Panc1 (cell line): ENCODE data around the gene AFM. TPM values are rescaled to one million over a fixed set of nuclear protein-coding genes. Genes with fewer than 3 reads are reported as not detected.

Experiments used
- ATAC-seq: fragments of 200-7000 bp; cut with Tn5 transposase; 2 replicates; pipeline ENCODE4 v1.9.1; 2020; ENCODE audit warnings: mild to moderate bottlenecking, moderate library complexity
- BruUV-seq: library from RNA; stranded (reverse); fragments of 400-500 nt; replicated peaks from 2 replicates; lab custom pipeline; 2021; lab: Mats Ljungman, UMichigan
- CTCF ChIA-PET: fragments of 300-600 bp; sonication (Branson Sonifier 250); formaldehyde crosslinking; loops from one replicate; lab custom pipeline; 2022; ENCODE audit warnings: antibody characterized with exemption; lab: Charles Lee
- POLR2A ChIA-PET: fragments of 300-600 bp; sonication (Branson Sonifier 250); formaldehyde crosslinking; loops from one replicate; lab custom pipeline; 2022; ENCODE audit warnings: antibody characterized with exemption; lab: Charles Lee
- DNase-seq: peaks from one replicate; pipeline ENCODE4 v3.0.0-alpha.2; 2010; ENCODE audit warnings: low read depth, low spot score
- H3K27ac ChIP-seq: 2 replicates; pipeline ENCODE4 v1.5.1; 2011; ENCODE audit warnings: mild to moderate bottlenecking, low read length, inconsistent platforms
- H3K27me3 ChIP-seq: fragments of 200-500 bp; sonication (Bioruptor generic); 2 replicates; pipeline ENCODE4 v1.6.0; 2014; ENCODE audit warnings: low read length, inconsistent platforms; ENCODE audit not compliant: control insufficient read depth, insufficient read depth
- H3K36me3 ChIP-seq: fragments of 200-500 bp; sonication (Bioruptor generic); 2 replicates; pipeline ENCODE4 v1.5.1; 2014; ENCODE audit warnings: inconsistent platforms, mild to moderate bottlenecking, low read length, moderate library complexity; ENCODE audit not compliant: control insufficient read depth, insufficient read depth
- H3K4me1 ChIP-seq: 2 replicates; pipeline ENCODE4 v1.5.1; 2011; ENCODE audit warnings: inconsistent platforms, mild to moderate bottlenecking, low read length, moderate library complexity; ENCODE audit not compliant: control insufficient read depth, insufficient read depth
- H3K4me3 ChIP-seq, 2 experiments: 2 replicates each; pipeline ENCODE4 v1.5.1; 2011 to 2012; ENCODE audit warnings: low read depth in 2 of 2, low read length in 2 of 2, mild to moderate bottlenecking in 2 of 2, inconsistent platforms in 1 of 2, moderate library complexity in 1 of 2
- H3K9me3 ChIP-seq: fragments of 200-500 bp; sonication (Bioruptor generic); 2 replicates; pipeline ENCODE4 v1.5.1; 2014; ENCODE audit warnings: low read depth, mild to moderate bottlenecking, inconsistent platforms, low read length, moderate library complexity; ENCODE audit not compliant: control insufficient read depth, insufficient read depth
- CTCF ChIP-seq: fragments of 450-650 bp; IDR thresholded peaks from 2 replicates; pipeline ENCODE4 v1.5.1; 2017; ENCODE audit warnings: mild to moderate bottlenecking
- POLR2AphosphoS5 ChIP-seq: IDR thresholded peaks from 2 replicates; pipeline ENCODE4 v1.6.1; 2012; ENCODE audit warnings: mild to moderate bottlenecking, low read depth, low read length, moderate library complexity
- SIN3A ChIP-seq: IDR thresholded peaks from 2 replicates; pipeline ENCODE4 v1.6.1; 2012; ENCODE audit warnings: low read depth, mild to moderate bottlenecking, low read length, moderate library complexity, borderline replicate concordance; ENCODE audit not compliant: insufficient read depth
- TCF7L2 ChIP-seq: IDR thresholded peaks from 2 replicates; pipeline ENCODE4 v1.6.1; 2011; ENCODE audit warnings: mild to moderate bottlenecking, low read depth, low read length, inconsistent platforms
- in situ Hi-C: cut with HindIII; loops from 2 replicates; pipeline ENCODE4 v1.10.0; 2016; ENCODE audit warnings: low sequenced_read_pairs, low pct_unique_long_range_greater_than_20kb
- intact Hi-C: fragments of 100-400 bp; cut with micrococcal nuclease; formaldehyde crosslinking; loops from one replicate; pipeline ENCODE4 v1.10.0; 2022; ENCODE audit not compliant: unreplicated experiment
- total RNA-seq: library from RNA; stranded (reverse); gene quantifications from one replicate; pipeline ENCODE4 v1.2.1, GENCODE V29; 2021; ENCODE audit not compliant: unreplicated experiment
- TF ChIP-seq, protein P1 (sequence below), 2 experiments: IDR thresholded peaks; 2 replicates each; pipeline ENCODE4 v1.6.1; 2011 to 2012; ENCODE audit warnings: low read depth in 2 of 2, control low read depth in 1 of 2, low read length in 1 of 2, mild to moderate bottlenecking in 1 of 2, moderate library complexity in 1 of 2; ENCODE audit not compliant: insufficient read depth in 1 of 2

The AFM gene
- total RNA-seq, 1 experiment from 2014 or later = not detected

DNA sequence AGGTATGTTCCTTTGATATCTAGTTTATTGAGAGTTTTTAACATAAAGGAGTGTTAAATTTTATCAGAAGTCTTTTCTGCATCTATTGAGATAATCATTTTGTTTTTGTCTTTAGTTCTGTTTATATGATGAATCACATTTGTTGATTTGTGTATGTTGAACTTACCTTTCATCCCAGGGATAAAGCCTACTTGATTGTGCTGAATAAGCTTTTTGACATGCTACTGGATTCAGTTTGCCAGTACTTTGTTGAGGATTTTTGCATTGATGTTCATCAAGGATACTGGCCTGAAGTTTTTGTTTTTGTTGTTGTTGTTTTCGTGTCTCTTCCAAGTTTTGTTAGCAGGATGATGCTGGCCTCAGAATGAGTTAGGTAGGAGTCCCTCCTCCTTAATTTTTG lies 10.8 kb upstream of the AFM start:
- in situ Hi-C loops = no loop called here
- H3K4me3 ChIP-seq = no peak overlapping the region
- no peaks in the 10 kb centered on the region for H3K27me3 ChIP-seq
- no peak overlapping the region for H3K27ac ChIP-seq
- H3K4me1 ChIP-seq = no peaks in the 10 kb centered on the region
- ATAC-seq (no peak), DNase-seq (no peak)
- ChIA-PET POLR2A (no interaction called here), CTCF (no interaction called here)
- no peaks in the 10 kb centered on the region for H3K36me3 ChIP-seq
- no peaks in the 10 kb centered on the region for H3K9me3 ChIP-seq
- BruUV-seq = no TSS peak
- TF ChIP-seq CTCF (no peak), TCF7L2 (no peak), SIN3A (no peak)
- TF ChIP-seq, protein P1, sequence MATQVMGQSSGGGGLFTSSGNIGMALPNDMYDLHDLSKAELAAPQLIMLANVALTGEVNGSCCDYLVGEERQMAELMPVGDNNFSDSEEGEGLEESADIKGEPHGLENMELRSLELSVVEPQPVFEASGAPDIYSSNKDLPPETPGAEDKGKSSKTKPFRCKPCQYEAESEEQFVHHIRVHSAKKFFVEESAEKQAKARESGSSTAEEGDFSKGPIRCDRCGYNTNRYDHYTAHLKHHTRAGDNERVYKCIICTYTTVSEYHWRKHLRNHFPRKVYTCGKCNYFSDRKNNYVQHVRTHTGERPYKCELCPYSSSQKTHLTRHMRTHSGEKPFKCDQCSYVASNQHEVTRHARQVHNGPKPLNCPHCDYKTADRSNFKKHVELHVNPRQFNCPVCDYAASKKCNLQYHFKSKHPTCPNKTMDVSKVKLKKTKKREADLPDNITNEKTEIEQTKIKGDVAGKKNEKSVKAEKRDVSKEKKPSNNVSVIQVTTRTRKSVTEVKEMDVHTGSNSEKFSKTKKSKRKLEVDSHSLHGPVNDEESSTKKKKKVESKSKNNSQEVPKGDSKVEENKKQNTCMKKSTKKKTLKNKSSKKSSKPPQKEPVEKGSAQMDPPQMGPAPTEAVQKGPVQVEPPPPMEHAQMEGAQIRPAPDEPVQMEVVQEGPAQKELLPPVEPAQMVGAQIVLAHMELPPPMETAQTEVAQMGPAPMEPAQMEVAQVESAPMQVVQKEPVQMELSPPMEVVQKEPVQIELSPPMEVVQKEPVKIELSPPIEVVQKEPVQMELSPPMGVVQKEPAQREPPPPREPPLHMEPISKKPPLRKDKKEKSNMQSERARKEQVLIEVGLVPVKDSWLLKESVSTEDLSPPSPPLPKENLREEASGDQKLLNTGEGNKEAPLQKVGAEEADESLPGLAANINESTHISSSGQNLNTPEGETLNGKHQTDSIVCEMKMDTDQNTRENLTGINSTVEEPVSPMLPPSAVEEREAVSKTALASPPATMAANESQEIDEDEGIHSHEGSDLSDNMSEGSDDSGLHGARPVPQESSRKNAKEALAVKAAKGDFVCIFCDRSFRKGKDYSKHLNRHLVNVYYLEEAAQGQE (IDR thresholded peaks at IDR 0.05; ENCODE audit: insufficient read depth in 1 of 2, low read depth in 2 of 2, low read length in 1 of 2) = no peak
- intact Hi-C loops = no loop called here

DNA sequence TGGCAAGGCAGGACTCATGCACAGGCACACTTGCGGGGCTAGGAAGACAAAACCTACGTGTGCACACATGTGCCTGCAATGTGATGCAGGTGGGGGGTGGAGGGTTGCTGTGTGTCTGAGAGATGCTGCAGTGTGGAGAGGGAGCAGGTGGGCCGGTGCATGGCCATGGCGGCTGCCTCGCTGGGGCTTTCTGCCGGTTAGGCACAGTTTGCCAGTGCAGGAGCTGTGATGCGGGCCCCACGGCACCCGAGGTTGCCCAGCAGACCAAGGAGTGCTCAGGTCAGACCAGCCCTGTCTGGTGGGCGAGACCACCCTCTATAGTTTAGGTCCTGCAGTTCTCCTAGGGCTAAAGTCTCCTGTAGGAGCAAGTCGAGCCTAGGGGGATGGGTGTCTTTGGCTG lies 4.4 kb upstream of the AFM start:
- no peaks in the 10 kb centered on the region for H3K27me3 ChIP-seq
- in situ Hi-C loops (no loop called here), intact Hi-C loops (no loop called here)
- ChIA-PET CTCF (no interaction called here), POLR2A (no interaction called here)
- DNase-seq (no peak), ATAC-seq (no peak)
- H3K4me1 ChIP-seq = no peaks in the 10 kb centered on the region
- no peak overlapping the region for H3K27ac ChIP-seq
- BruUV-seq = no TSS peak
- TF ChIP-seq, protein P1 (IDR thresholded peaks at IDR 0.05; ENCODE audit: insufficient read depth in 1 of 2, low read depth in 2 of 2, low read length in 1 of 2) = no peak
- TF ChIP-seq POLR2AphosphoS5 = no peak
- no peak for TF ChIP-seq TCF7L2
- TF ChIP-seq SIN3A = no peak
- no peak for TF ChIP-seq CTCF
- H3K4me3 ChIP-seq = no peak overlapping the region
- H3K9me3 ChIP-seq = no peaks in the 10 kb centered on the region
- H3K36me3 ChIP-seq = no peaks in the 10 kb centered on the region
